Hepatic stellate cell (primary cell): ENCODE results near the gene KHNYN.

Source experiments
- DNase-seq: peaks from one replicate; pipeline ENCODE4 v3.0.0; 2011; ENCODE audit warnings: low spot score

KHNYN gene

GRCh38 chr14:24422694-24423601 lies 6.8 kb upstream of the KHNYN start:
- no peak for DNase-seq

DNA sequence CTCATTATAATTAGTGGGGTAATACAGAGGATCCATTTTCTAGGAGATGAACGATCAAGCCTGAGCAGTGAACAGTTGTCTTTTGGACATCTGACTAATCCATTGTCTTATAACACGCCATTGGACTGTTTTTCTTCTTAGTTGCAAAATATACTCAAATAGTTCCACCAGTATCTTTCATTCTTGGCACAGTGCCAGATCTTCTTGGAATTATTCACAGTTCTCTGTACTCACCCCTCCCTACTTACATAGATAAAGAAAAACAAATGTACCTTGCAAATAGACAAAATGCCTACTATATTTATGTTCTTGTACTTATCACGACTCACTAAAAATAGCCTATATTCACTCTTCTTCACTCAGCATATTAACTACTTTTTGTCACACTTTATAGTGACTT lies 4.0 kb upstream of the KHNYN start:
- DNase-seq: peak; percentile 70

- no peak for DNase-seq
Measured at GRCh38 chr14:24426150-24426911, 3.4 kb upstream of the KHNYN start.

DNA sequence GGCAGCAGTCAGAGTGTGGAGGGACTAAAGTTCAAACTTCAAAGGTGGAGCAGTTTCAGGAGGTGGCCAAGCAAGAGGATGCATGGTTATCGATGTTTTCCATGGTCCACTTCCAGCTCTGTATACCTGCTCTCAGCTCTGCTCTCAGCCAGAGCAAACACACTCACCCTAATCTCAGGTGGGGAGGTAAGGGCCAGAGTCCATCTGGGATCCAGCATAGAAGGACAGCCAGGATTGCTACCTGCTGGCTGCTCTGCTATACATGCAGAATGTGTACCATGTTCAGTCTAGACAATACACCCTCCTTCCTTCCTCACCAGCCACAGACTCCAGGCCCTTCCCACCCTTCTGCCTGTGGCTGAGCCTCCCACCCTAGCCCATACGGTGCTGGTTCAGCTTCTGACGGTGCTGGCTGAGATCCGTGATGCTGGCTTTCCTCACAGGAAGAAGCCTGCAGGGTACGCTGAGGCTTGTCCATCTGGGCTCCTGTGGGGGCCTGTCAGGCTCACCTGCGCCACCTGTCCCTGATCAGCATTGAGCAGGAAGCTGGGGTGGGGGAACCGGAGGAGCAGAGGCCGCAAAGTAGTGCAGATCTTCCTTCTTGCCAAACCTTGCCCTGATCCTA lies 2.7 kb upstream of the KHNYN start:
- no peak for DNase-seq

GRCh38 chr14:24427537-24428508 lies 1.9 kb upstream of the KHNYN start:
- DNase-seq: no peak

- no peak for DNase-seq
Measured at GRCh38 chr14:24428628-24429394, 943 bp upstream of the KHNYN start.

- DNase-seq: peak; percentile 94
Measured at GRCh38 chr14:24430143-24430681, 458 bp downstream of the KHNYN start.

- peak; percentile 54 for DNase-seq
Measured at GRCh38 chr14:24430682-24431568, 1.2 kb downstream of the KHNYN start.

DNA sequence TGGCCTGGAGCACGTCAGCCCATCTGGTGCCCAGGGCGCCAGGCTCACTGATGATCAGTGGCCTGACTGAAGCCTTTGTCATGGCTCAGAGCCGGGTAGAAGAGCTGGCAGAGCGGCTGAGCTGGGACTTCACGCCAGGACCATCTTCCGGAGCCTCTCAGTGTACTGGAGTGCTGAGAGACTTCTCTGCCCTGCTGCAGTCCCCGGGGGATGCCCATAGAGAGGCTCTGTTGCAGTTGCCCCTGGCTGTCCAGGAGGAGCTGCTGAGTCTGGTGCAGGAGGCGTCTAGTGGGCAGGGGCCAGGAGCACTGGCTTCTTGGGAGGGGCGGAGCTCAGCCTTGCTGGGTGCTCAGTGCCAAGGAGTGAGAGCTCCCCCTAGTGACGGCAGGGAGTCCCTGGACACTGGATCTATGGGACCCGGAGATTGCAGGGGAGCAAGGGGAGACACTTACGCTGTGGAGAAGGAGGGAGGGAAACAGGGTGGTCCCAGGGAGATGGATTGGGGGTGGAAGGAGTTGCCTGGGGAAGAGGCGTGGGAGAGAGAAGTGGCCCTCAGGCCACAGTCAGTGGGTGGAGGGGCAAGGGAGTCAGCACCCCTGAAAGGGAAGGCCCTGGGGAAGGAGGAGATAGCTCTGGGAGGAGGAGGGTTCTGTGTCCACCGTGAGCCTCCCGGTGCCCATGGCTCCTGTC lies 2.0 kb downstream of the KHNYN start:
- DNase-seq: peak; percentile 95

DNA sequence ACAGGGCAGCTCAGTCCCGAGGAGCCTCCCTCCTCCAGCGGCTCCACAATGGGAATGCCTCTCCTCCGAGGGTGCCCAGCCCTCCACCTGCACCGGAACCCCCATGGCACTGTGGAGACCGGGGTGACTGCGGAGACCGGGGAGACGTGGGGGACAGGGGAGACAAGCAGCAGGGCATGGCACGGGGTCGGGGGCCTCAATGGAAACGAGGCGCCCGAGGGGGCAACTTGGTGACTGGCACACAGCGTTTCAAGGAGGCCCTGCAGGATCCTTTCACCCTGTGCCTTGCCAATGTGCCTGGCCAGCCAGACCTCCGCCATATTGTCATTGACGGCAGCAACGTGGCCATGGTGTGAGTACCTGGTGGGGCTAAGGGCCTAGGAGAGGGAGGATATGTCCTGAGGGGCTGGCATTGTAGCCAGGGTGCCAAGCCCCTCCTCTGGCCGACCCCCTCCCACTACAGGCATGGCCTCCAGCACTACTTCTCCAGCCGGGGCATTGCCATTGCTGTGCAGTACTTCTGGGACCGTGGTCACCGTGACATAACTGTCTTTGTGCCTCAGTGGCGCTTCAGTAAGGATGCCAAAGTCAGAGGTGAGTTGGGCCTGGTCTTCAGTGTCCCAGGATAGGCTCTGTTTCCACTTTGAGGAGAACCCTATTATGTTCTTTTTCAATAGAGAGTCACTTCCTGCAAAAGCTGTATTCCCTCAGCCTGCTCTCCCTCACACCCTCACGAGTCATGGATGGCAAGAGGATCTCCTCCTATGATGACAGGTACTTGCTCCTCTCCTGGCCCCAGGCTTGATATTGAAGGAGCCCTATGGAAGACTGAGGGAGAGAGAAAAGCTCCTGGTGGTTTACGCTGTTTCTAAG lies 2.7 kb downstream of the KHNYN start:
- DNase-seq: no peak

DNA sequence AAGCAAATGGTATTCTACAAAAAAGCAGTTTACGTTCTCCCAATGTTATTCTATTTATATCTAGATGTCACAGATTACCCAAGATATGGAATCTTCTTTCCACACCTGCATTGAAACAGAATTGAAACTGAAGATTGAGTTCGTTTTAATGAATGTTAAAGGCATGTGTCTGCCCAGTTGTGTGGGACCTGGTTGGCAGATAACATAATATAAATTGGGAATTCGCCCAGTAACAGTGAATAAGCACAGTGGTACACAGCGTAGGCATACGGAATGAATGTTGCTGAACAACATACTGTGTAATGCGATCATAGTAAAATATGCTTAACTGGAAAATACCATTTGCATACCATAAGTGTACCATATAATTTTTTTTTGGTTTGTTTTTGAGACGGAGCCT lies 4.3 kb downstream of the KHNYN start:
- DNase-seq: no peak

- no peak for DNase-seq
Measured at GRCh38 chr14:24434676-24435075, 4.9 kb downstream of the KHNYN start.

DNA sequence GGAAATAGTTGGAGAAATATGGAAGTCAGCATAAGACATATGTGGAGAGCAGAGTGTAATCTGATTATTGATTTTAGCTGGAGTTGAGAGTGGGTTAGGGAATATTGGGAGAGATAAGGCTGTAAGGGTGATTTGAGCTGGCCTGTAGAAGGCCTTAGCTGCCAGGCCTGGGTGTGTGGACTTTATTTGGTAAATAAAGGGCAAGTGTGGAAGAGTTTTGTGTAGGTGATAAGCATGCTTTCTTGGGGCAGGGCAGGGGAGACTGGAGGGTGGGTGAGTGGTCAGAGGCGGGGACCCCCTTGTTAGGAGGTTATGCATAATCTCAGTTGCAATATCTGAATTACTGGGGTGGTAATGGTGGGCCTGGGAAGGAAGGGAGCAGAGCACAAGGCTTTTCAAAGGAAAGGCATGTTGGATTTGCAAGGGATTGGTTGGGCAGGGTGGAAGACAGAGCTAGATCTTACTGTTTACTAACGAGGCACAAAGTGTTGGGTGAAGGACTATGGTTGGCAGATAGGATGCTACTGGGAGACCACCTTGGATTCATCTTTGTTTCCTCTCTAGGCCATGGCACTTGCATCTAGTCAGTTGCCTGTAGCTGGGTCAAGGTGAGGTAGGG lies 5.5 kb downstream of the KHNYN start:
- DNase-seq: no peak

DNA sequence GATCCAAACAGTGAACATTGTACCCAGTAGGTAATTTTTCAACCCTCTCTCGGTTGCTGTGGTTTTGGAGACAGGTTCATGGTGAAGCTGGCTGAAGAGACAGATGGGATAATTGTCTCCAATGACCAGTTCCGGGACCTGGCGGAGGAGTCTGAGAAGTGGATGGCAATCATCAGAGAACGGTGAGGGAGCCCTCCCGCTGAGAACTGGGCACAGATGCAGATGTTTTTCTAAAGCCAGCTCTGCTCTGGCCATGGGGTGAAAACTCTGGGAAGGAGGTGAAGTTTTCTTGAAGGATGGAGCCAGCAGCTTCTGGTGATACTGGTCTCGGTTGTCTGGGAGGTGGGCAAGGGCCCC lies 6.2 kb downstream of the KHNYN start:
- DNase-seq: peak; percentile 1

- DNase-seq: peak; percentile 89
Measured at GRCh38 chr14:24436355-24437019, 6.7 kb downstream of the KHNYN start.

GRCh38 chr14:24437020-24437735 lies 7.4 kb downstream of the KHNYN start:
- no peak for DNase-seq
